ENCODE measurements around the gene MMP23B.

Gene MMP23B

DNA sequence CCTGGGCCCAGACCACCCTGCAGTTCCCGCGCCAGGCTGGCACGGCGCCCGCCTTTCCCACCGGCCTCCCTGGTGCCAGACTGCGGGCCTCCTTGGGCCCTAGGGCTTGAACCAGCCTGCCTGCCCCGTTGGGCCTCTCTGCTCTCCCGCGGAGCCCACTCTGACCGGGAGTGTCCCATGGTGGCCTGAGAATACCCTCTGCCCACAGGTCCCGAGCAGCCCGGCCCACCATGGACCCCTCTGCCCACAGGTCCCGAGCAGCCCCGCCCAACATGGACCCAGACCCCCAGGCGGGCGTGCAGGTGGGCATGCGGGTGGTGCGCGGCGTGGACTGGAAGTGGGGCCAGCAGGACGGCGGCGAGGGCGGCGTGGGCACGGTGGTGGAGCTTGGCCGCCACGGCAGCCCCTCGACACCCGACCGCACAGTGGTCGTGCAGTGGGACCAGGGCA lies 8.8 kb upstream of the MMP23B start:
- Histone ChIP-seq H3K9me3 (no peaks in the 10 kb centered on the region), H3K27me3 (peaks cover 8% of the 10 kb centered on the region), H3K4me3 (ENCODE audit: low read depth in 1 of 2, low read length in 1 of 2) (no peak overlapping the region), H3K36me3 (peaks cover 26% of the 10 kb centered on the region), H3K4me1 (ENCODE audit: control insufficient read depth in 1 of 2, insufficient read depth in 1 of 2, low read depth in 1 of 2, low read length in 1 of 2) (no peaks in the 10 kb centered on the region), H3K27ac (no peak overlapping the region)
- TF ChIP-seq, protein P1, sequence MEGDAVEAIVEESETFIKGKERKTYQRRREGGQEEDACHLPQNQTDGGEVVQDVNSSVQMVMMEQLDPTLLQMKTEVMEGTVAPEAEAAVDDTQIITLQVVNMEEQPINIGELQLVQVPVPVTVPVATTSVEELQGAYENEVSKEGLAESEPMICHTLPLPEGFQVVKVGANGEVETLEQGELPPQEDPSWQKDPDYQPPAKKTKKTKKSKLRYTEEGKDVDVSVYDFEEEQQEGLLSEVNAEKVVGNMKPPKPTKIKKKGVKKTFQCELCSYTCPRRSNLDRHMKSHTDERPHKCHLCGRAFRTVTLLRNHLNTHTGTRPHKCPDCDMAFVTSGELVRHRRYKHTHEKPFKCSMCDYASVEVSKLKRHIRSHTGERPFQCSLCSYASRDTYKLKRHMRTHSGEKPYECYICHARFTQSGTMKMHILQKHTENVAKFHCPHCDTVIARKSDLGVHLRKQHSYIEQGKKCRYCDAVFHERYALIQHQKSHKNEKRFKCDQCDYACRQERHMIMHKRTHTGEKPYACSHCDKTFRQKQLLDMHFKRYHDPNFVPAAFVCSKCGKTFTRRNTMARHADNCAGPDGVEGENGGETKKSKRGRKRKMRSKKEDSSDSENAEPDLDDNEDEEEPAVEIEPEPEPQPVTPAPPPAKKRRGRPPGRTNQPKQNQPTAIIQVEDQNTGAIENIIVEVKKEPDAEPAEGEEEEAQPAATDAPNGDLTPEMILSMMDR (IDR thresholded peaks at IDR 0.05): no peak

DNA sequence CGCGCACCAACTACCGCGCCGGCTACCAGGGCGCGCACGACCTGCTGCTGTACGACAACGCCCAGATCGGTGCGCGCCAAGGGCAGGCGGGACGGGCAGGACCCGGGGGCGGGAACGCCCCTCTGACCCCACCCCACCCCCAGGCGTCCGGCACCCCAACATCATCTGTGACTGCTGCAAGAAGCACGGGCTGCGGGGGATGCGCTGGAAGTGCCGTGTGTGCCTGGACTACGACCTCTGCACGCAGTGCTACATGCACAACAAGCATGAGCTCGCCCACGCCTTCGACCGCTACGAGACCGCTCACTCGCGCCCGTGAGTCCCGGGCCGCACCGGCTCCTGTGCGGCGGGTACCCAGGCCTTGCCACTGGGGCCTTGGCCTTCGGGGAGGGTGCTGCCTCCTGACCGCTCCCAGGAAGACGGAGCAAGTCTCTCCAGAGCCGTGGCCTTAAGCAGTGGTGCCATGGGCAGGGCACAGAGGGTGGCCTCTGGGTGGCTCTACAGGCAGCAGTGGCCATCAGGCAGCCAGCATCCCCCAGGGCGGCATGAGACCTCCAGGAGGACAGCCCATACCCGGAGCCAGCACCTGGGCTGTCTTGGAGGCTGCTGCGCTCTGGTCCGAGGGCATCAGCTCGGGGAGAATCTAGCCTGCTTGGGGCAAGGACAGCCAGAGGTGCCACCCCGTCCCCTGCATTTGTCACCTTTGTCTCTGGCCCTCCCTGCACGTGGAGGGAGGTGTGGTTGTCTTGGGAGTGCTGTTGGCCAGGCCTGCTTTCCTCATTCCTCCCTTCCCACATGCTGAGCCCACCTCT lies 8.1 kb upstream of the MMP23B start:
- TF ChIP-seq, protein P1 (IDR thresholded peaks at IDR 0.05): no peak
- H3K4me1 ChIP-seq (ENCODE audit: control insufficient read depth in 1 of 2, insufficient read depth in 1 of 2, low read depth in 1 of 2, low read length in 1 of 2): no peaks in the 10 kb centered on the region
- no peak overlapping the region for H3K27ac ChIP-seq
- peaks cover 31% of the 10 kb centered on the region for H3K36me3 ChIP-seq
- no peak overlapping the region for H3K4me3 ChIP-seq (ENCODE audit: low read depth in 1 of 2, low read length in 1 of 2)
- H3K27me3 ChIP-seq: peaks cover 15% of the 10 kb centered on the region
- no peaks in the 10 kb centered on the region for H3K9me3 ChIP-seq

DNA sequence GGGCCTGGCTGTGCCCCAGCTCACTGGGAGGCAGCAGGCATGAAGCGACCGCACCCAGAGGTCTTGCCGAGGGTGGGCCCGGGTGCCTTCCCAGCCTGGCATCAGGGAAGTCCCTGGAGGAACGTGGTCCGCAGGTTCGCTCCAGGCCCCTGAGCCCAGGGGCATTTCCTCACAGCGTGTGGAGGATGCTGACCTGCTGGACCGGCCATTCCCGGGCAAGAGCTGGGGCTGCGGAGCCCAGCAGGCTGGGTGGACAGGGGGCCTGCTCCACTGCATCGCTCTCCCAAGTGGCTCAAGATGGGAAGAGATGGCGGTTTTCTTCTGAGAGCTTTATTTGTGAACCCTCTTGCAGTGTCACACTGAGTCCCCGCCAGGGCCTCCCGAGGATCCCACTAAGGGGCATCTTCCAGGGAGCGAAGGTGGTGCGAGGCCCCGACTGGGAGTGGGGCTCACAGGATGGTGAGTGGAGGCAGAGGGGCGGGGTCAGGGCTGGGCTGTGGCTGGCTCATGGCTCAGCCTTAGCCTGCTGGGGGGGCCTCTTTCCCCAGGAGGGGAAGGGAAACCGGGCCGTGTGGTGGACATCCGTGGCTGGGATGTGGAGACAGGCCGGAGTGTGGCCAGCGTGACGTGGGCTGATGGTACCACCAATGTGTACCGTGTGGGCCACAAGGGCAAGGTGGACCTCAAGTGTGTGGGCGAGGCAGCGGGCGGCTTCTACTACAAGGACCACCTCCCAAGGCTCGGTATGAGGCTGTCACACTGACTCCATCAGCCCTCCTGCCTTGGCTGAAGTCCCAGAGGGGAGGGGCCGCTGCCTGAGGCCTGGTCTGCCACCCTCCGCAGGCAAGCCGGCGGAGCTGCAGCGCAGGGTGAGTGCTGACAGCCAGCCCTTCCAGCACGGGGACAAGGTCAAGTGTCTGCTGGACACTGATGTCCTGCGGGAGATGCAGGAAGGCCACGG lies 7.2 kb upstream of the MMP23B start:
- no peak overlapping the region for H3K27ac ChIP-seq
- H3K4me1 ChIP-seq (ENCODE audit: control insufficient read depth in 1 of 2, insufficient read depth in 1 of 2, low read depth in 1 of 2, low read length in 1 of 2): peaks cover 0 to 3% of the 10 kb centered on the region in 2 experiments
- no peaks in the 10 kb centered on the region for H3K9me3 ChIP-seq
- H3K36me3 ChIP-seq: peaks cover 31% of the 10 kb centered on the region
- peaks cover 24% of the 10 kb centered on the region for H3K27me3 ChIP-seq
- TF ChIP-seq, protein P1 (IDR thresholded peaks at IDR 0.05): no peak
- no peak overlapping the region for H3K4me3 ChIP-seq (ENCODE audit: low read depth in 1 of 2, low read length in 1 of 2)

DNA sequence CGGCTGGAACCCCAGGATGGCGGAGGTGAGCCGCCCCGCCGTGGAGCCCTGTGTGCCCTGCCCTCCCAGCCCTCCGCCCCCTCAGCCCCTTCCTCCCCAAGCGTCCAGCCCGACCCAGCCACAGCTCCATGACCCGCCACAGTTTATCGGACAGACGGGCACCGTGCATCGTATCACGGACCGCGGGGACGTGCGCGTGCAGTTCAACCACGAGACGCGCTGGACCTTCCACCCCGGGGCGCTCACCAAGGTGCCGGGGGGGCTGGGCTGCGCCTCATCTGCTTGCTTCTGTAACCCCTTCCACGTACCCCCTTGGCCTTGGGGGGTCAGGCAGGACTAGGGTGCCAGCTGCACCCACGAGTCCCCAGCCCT lies 6.6 kb upstream of the MMP23B start:
- Histone ChIP-seq H3K27ac (no peak overlapping the region), H3K9me3 (no peaks in the 10 kb centered on the region), H3K27me3 (peaks cover 30% of the 10 kb centered on the region), H3K4me1 (ENCODE audit: control insufficient read depth in 1 of 2, insufficient read depth in 1 of 2, low read depth in 1 of 2, low read length in 1 of 2) (peaks cover 2 to 10% of the 10 kb centered on the region in 2 experiments), H3K4me3 (ENCODE audit: low read depth in 1 of 2, low read length in 1 of 2) (no peak overlapping the region), H3K36me3 (peaks cover 31% of the 10 kb centered on the region)
- TF ChIP-seq, protein P1 (IDR thresholded peaks at IDR 0.05): no peak

DNA sequence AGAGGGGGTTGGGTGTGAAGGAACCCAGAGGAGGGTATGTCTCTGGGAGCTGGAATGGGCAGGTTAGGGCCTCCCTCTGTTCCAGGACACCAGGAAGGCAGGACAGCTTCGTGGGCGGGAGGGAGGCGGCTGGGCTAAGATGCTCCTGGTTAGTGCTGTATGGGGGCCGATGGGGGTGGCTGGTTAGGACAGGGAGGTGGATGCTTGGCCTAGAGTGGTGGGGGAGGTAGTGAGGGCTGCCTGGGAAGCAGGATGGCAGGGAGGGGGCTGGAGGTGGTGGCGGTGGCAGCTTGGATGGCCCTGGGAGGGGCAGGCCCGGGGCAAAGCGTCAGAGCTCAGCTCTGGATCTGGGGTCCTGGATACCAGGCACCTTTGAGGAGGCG lies 6.2 kb upstream of the MMP23B start:
- peaks cover 2 to 14% of the 10 kb centered on the region in 2 experiments for H3K4me1 ChIP-seq (ENCODE audit: control insufficient read depth in 1 of 2, insufficient read depth in 1 of 2, low read depth in 1 of 2, low read length in 1 of 2)
- TF ChIP-seq, protein P1 (IDR thresholded peaks at IDR 0.05): no peak
- no peaks in the 10 kb centered on the region for H3K9me3 ChIP-seq
- H3K4me3 ChIP-seq (ENCODE audit: low read depth in 1 of 2, low read length in 1 of 2): no peak overlapping the region
- peaks cover 31% of the 10 kb centered on the region for H3K36me3 ChIP-seq
- peaks cover 35% of the 10 kb centered on the region for H3K27me3 ChIP-seq
- no peak overlapping the region for H3K27ac ChIP-seq
